ENCODE measurements around the gene CX3CR1.
A peak's percentile ranks its signal among the peaks of the same experiment; 100 is the strongest.

The CX3CR1 gene

DNA sequence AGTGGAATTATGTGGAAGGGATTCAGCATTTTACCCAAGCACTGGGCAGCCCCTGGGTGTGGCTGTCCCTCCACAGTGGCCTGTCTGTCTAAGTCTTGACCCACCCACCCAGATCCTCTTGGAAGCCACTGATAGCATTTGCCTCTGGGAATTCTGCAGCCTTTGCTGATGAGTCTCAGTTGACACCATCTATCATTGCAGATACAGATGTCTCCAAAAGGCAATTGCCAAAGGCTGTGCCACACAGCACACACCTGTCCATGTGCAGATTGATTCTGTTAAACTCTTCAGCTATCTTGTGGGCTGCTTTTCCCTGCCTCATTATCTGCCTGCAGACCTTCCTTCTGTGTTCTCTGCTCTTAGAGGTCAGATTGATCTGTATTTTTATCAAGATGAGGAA, 18.1 kb downstream of the CX3CR1 start:
- Mint-ChIP-seq H3K4me1 (peaks cover 5% of the 10 kb centered on the region), H3K27me3 (ENCODE audit: low read depth, poor library complexity) (peaks cover 16% of the 10 kb centered on the region), H3K9me3 (no peaks in the 10 kb centered on the region), H3K27ac (no peak overlapping the region), H3K36me3 (ENCODE audit: low read depth) (peaks cover 17% of the 10 kb centered on the region), H3K4me3 (no peak overlapping the region)
- TF ChIP-seq, protein P1, sequence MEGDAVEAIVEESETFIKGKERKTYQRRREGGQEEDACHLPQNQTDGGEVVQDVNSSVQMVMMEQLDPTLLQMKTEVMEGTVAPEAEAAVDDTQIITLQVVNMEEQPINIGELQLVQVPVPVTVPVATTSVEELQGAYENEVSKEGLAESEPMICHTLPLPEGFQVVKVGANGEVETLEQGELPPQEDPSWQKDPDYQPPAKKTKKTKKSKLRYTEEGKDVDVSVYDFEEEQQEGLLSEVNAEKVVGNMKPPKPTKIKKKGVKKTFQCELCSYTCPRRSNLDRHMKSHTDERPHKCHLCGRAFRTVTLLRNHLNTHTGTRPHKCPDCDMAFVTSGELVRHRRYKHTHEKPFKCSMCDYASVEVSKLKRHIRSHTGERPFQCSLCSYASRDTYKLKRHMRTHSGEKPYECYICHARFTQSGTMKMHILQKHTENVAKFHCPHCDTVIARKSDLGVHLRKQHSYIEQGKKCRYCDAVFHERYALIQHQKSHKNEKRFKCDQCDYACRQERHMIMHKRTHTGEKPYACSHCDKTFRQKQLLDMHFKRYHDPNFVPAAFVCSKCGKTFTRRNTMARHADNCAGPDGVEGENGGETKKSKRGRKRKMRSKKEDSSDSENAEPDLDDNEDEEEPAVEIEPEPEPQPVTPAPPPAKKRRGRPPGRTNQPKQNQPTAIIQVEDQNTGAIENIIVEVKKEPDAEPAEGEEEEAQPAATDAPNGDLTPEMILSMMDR (IDR thresholded peaks at IDR 0.05) = no peak
- no peak for DNase-seq

DNA sequence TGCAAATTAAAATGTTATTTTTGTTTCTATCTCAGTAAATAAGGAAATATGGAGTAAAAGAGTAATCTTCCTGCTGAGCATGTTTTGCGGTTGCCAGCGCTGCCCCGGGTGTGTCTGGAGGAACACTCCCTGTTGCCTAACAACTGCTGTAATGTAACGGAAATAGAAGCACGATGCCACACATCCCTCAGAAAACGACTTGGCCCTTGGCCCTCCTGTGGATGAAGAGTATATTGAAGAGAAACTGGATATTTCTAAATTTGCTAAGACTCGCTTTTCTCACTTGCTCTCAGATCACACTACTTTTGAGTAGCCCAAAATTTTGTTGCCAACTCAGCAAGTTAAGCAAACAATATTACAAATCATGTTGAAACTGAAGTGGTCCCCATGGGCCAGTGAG, 18.9 kb downstream of the CX3CR1 start:
- no peaks in the 10 kb centered on the region for H3K9me3 Mint-ChIP-seq
- no peak for DNase-seq
- H3K27me3 Mint-ChIP-seq (ENCODE audit: low read depth, poor library complexity) = peaks cover 18% of the 10 kb centered on the region
- H3K36me3 Mint-ChIP-seq (ENCODE audit: low read depth) = peaks cover 15% of the 10 kb centered on the region
- no peak overlapping the region for H3K4me3 Mint-ChIP-seq
- H3K4me1 Mint-ChIP-seq = peaks cover 5% of the 10 kb centered on the region
- H3K27ac Mint-ChIP-seq = peak overlapping the region; percentile 11
- TF ChIP-seq, protein P1 (IDR thresholded peaks at IDR 0.05) = no peak

DNA sequence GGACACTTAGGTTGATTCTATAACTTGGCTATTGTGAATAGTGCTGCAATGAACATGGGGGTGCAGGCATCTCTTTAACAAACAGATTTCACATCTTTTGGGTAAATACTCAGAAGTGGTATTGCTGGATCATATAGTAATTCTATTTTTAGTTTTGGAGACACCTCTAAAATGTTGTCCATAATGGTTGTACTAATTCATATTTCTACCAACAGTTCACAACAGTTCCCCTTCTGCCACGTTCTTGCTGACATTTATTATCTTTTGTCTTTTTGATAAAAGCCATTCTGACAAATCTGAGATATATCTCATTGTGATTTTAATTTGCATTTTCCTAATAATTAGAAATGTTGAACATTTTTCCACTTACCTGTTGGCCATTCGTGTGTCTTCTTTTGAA, 19.5 kb downstream of the CX3CR1 start:
- H3K4me1 Mint-ChIP-seq = peaks cover 5% of the 10 kb centered on the region
- H3K9me3 Mint-ChIP-seq = no peaks in the 10 kb centered on the region
- TF ChIP-seq, protein P1 (IDR thresholded peaks at IDR 0.05) = no peak
- no peak overlapping the region for H3K27ac Mint-ChIP-seq
- H3K36me3 Mint-ChIP-seq (ENCODE audit: low read depth) = peaks cover 9% of the 10 kb centered on the region
- no peak overlapping the region for H3K4me3 Mint-ChIP-seq
- no peak for DNase-seq
- peaks cover 16% of the 10 kb centered on the region for H3K27me3 Mint-ChIP-seq (ENCODE audit: low read depth, poor library complexity)

DNA sequence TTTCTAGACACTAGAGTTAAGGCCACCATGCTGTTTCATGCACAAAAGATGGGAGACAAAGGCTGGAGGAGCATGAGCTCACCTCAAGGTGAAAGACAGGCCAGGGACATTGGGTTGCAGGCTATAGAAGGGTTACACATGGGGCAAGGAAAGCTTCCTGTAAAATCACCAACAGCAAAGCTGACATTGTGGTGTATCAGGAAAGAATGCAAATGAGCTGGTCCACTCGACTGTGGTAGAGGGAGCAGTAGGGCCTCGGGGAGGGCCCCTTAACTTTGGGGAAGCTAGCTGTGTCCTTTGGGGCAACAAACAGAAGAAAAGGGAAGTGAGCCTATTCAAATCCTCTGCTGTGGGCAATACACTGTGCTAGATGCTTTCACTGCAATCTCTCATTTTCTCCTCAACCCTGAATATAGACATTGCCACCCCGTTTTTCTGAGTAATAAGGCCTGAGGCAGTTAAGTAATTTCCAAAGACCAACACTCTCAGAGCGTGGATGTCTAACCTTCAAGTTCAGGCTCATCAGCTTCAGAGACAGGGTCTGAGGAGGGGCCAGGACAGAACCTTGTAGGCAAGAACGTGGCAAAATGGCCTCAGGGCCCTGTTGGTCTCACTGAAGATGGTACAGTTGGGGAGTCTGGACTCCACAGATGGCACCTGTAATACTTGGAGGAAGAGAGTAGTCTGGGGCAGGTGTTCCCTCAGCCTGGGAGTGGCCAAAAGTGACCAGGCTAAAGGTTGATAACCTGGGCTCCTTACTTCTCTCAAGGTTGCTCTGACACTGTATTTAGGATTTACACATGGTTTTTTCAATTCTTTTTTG, 24.1 kb downstream of the CX3CR1 start:
- H3K9me3 Mint-ChIP-seq = no peaks in the 10 kb centered on the region
- peaks cover 12% of the 10 kb centered on the region for H3K4me1 Mint-ChIP-seq
- DNase-seq = no peak
- TF ChIP-seq, protein P1 (IDR thresholded peaks at IDR 0.05) = no peak
- no peak overlapping the region for H3K27ac Mint-ChIP-seq
- H3K27me3 Mint-ChIP-seq (ENCODE audit: low read depth, poor library complexity) = peaks cover 18% of the 10 kb centered on the region
- H3K4me3 Mint-ChIP-seq = no peak overlapping the region
- H3K36me3 Mint-ChIP-seq (ENCODE audit: low read depth) = no peaks in the 10 kb centered on the region

DNA sequence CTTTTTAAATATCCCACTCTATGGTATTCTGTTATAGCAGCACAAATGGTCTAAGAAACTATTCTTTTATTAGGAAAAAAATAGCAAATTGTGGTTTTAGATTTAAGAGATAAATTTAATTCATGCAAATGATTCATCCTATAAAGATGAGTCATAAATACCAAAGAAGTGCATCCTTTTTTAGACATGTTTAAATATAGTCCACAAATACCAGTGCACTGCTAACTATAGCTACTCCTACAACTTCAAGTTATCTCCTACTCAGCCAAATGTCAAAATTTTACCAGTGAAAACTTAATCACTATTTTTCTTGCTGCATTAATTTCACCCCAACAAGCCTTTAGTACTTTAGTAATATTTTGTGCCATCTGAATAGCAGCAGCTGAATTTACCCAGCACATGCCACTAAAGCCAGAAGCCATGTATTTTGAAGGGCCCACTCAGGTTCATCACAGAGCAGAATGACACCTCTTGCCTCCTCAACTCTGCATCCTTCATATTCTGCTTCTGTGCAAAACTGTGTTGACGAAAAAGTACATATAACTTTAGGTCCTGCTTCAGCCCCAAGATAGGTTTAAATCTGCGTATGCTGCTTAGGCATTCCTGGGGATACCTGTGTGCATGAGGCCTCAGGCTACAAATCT, 24.9 kb downstream of the CX3CR1 start:
- DNase-seq = no peak
- Mint-ChIP-seq H3K36me3 (ENCODE audit: low read depth) (no peaks in the 10 kb centered on the region), H3K27me3 (ENCODE audit: low read depth, poor library complexity) (peaks cover 18% of the 10 kb centered on the region), H3K27ac (no peak overlapping the region), H3K9me3 (no peaks in the 10 kb centered on the region), H3K4me3 (no peak overlapping the region), H3K4me1 (peaks cover 17% of the 10 kb centered on the region)
- TF ChIP-seq, protein P1 (IDR thresholded peaks at IDR 0.05) = no peak

Measured in nephron progenitor cell (in vitro differentiated cells).